SK-N-SH treated with all-trans-retinoic acid at 6 μM for 48 hours (cell line): Measurements from ENCODE around the gene EPB41.
A peak's percentile ranks its signal among the peaks of the same experiment; 100 is the strongest.

ENCODE experiments used
- ATAC-seq: fragments of 200-7000 bp; cut with Tn5 transposase; 3 replicates; pipeline ENCODE4 v1.9.1; 2020; ENCODE audit warnings: mild to moderate bottlenecking, moderate library complexity
- ARNTL ChIP-seq: fragments of 450-650 bp; formaldehyde crosslinking; IDR thresholded peaks from 2 replicates; pipeline ENCODE4 v1.5.0; 2020; ENCODE audit warnings: low read depth, mild to moderate bottlenecking, moderate library complexity, borderline replicate concordance
- BACH2 ChIP-seq: fragments of 250-450 bp; sonication (Bioruptor Pico); IDR thresholded peaks from 2 replicates; pipeline ENCODE4 v1.9.0; 2021; ENCODE audit warnings: mild to moderate bottlenecking, borderline replicate concordance
- CSDC2 ChIP-seq: fragments of 250-450 bp; sonication (Bioruptor Pico); IDR thresholded peaks from 2 replicates; pipeline ENCODE4 v1.5.0; 2020; ENCODE audit warnings: mild to moderate bottlenecking, moderate library complexity
- ESRRG ChIP-seq: fragments of 250-450 bp; sonication (Bioruptor Pico); IDR thresholded peaks from 2 replicates; pipeline ENCODE4 v1.6.1; 2021; ENCODE audit warnings: mild to moderate bottlenecking
- GLIS3 ChIP-seq: fragments of 250-450 bp; sonication (Bioruptor Pico); IDR thresholded peaks from 2 replicates; pipeline ENCODE4 v1.5.0; 2020; ENCODE audit warnings: mild to moderate bottlenecking, moderate library complexity
- ISL1 ChIP-seq: fragments of 250-450 bp; sonication (Bioruptor Pico); IDR thresholded peaks from 2 replicates; pipeline ENCODE4 v2.1.2; 2022; ENCODE audit warnings: mild to moderate bottlenecking, moderate library complexity
- OSR1 ChIP-seq: fragments of 250-450 bp; sonication (Bioruptor Pico); IDR thresholded peaks from 2 replicates; pipeline ENCODE4 v1.8.0; 2022; ENCODE audit warnings: moderate library complexity, mild to moderate bottlenecking, inconsistent platforms
- RARB ChIP-seq: fragments of 250-450 bp; sonication (Bioruptor Pico); IDR thresholded peaks from 2 replicates; pipeline ENCODE4 v1.8.0; 2021; ENCODE audit warnings: mild to moderate bottlenecking, moderate library complexity
- SNAI2 ChIP-seq: fragments of 250-450 bp; sonication (Bioruptor Pico); IDR thresholded peaks from 2 replicates; pipeline ENCODE4 v1.5.0; 2020; ENCODE audit warnings: mild to moderate bottlenecking, moderate library complexity
- TCF4 ChIP-seq: fragments of 250-450 bp; sonication (Bioruptor Pico); IDR thresholded peaks from 2 replicates; pipeline ENCODE4 v1.8.0; 2021; ENCODE audit warnings: mild to moderate bottlenecking, moderate library complexity, borderline replicate concordance
- ZC3H10 ChIP-seq: fragments of 250-450 bp; sonication (Bioruptor Pico); IDR thresholded peaks from 2 replicates; pipeline ENCODE4 v1.5.1; 2021; ENCODE audit warnings: mild to moderate bottlenecking, moderate library complexity
- ZFP3 ChIP-seq: fragments of 250-450 bp; sonication (Bioruptor Pico); IDR thresholded peaks from 2 replicates; pipeline ENCODE4 v1.5.0; 2020; ENCODE audit warnings: mild to moderate bottlenecking, moderate library complexity
- ZFP30 ChIP-seq: fragments of 450-650 bp; formaldehyde crosslinking; IDR thresholded peaks from 2 replicates; pipeline ENCODE4 v1.5.0; 2022; ENCODE audit warnings: mild to moderate bottlenecking, moderate library complexity
- ZNF565 ChIP-seq: fragments of 450-650 bp; formaldehyde crosslinking; conservative IDR thresholded peaks from 2 replicates; pipeline ENCODE4 v1.5.0; 2020; ENCODE audit warnings: low read depth, mild to moderate bottlenecking, moderate library complexity
- ZNF70 ChIP-seq: fragments of 450-650 bp; formaldehyde crosslinking; IDR thresholded peaks from 2 replicates; pipeline ENCODE4 v1.5.0; 2020; ENCODE audit warnings: mild to moderate bottlenecking, moderate library complexity
- ZNF8 ChIP-seq: fragments of 450-650 bp; formaldehyde crosslinking; IDR thresholded peaks from 2 replicates; pipeline ENCODE4 v1.5.0; 2020; ENCODE audit warnings: mild to moderate bottlenecking, moderate library complexity
- TF ChIP-seq, protein P1 (sequence below): fragments of 250-450 bp; sonication (Bioruptor Pico); IDR thresholded peaks from 2 replicates; pipeline ENCODE4 v1.8.0; 2020; ENCODE audit warnings: mild to moderate bottlenecking, moderate library complexity, borderline replicate concordance
- TF ChIP-seq, protein P2 (sequence below): fragments of 250-450 bp; sonication (Bioruptor Pico); IDR thresholded peaks from 2 replicates; pipeline ENCODE4 v1.8.0; 2021; ENCODE audit warnings: low read depth, mild to moderate bottlenecking, moderate library complexity, borderline replicate concordance
- TF ChIP-seq, protein P3 (sequence below): fragments of 250-450 bp; sonication (Bioruptor Pico); IDR thresholded peaks from 2 replicates; pipeline ENCODE4 v1.5.0; 2020; ENCODE audit warnings: mild to moderate bottlenecking, moderate library complexity
- TF ChIP-seq, protein P4 (sequence below): fragments of 250-450 bp; sonication (Bioruptor Pico); IDR thresholded peaks from 2 replicates; pipeline ENCODE4 v1.5.1; 2020; ENCODE audit warnings: low read depth, mild to moderate bottlenecking, moderate library complexity

EPB41 gene

DNA sequence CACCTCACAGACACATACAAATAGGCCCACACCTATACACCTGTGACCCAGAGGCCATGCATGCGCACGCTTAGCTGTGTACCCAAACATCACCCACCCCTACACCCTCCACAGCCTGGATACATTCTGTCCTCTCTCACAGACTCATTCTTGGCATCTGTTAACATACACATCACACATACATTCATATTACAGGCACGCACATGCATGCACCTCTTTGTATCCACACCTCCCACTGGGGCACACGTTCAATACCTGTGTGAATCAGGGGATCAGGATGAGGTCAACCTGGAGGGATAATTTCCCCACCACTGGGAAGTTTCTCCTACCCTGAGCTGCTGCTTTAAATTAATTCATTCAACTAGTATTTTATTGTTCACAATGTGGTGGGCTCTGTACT, 35.6 kb upstream of the EPB41 start:
- TF ChIP-seq CSDC2 (CRISPR knock-in tag) = no peak
- no peak for TF ChIP-seq OSR1
- TF ChIP-seq, protein P1, sequence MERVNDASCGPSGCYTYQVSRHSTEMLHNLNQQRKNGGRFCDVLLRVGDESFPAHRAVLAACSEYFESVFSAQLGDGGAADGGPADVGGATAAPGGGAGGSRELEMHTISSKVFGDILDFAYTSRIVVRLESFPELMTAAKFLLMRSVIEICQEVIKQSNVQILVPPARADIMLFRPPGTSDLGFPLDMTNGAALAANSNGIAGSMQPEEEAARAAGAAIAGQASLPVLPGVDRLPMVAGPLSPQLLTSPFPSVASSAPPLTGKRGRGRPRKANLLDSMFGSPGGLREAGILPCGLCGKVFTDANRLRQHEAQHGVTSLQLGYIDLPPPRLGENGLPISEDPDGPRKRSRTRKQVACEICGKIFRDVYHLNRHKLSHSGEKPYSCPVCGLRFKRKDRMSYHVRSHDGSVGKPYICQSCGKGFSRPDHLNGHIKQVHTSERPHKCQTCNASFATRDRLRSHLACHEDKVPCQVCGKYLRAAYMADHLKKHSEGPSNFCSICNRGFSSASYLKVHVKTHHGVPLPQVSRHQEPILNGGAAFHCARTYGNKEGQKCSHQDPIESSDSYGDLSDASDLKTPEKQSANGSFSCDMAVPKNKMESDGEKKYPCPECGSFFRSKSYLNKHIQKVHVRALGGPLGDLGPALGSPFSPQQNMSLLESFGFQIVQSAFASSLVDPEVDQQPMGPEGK (CRISPR knock-in tag) = no peak
- no peak for TF ChIP-seq ZFP3 (CRISPR knock-in tag)
- TF ChIP-seq BACH2 (CRISPR knock-in tag) = no peak
- TF ChIP-seq ISL1 = no peak
- TF ChIP-seq, protein P2, sequence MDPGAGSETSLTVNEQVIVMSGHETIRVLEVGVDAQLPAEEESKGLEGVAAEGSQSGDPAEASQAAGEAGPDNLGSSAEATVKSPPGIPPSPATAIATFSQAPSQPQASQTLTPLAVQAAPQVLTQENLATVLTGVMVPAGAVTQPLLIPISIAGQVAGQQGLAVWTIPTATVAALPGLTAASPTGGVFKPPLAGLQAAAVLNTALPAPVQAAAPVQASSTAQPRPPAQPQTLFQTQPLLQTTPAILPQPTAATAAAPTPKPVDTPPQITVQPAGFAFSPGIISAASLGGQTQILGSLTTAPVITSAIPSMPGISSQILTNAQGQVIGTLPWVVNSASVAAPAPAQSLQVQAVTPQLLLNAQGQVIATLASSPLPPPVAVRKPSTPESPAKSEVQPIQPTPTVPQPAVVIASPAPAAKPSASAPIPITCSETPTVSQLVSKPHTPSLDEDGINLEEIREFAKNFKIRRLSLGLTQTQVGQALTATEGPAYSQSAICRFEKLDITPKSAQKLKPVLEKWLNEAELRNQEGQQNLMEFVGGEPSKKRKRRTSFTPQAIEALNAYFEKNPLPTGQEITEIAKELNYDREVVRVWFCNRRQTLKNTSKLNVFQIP (CRISPR knock-in tag) = no peak
- no peak for TF ChIP-seq GLIS3 (CRISPR knock-in tag)
- TF ChIP-seq, protein P3, sequence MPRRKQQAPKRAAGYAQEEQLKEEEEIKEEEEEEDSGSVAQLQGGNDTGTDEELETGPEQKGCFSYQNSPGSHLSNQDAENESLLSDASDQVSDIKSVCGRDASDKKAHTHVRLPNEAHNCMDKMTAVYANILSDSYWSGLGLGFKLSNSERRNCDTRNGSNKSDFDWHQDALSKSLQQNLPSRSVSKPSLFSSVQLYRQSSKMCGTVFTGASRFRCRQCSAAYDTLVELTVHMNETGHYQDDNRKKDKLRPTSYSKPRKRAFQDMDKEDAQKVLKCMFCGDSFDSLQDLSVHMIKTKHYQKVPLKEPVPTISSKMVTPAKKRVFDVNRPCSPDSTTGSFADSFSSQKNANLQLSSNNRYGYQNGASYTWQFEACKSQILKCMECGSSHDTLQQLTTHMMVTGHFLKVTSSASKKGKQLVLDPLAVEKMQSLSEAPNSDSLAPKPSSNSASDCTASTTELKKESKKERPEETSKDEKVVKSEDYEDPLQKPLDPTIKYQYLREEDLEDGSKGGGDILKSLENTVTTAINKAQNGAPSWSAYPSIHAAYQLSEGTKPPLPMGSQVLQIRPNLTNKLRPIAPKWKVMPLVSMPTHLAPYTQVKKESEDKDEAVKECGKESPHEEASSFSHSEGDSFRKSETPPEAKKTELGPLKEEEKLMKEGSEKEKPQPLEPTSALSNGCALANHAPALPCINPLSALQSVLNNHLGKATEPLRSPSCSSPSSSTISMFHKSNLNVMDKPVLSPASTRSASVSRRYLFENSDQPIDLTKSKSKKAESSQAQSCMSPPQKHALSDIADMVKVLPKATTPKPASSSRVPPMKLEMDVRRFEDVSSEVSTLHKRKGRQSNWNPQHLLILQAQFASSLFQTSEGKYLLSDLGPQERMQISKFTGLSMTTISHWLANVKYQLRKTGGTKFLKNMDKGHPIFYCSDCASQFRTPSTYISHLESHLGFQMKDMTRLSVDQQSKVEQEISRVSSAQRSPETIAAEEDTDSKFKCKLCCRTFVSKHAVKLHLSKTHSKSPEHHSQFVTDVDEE (CRISPR knock-in tag) = no peak
- no peak for TF ChIP-seq ZNF70
- TF ChIP-seq ESRRG (CRISPR knock-in tag) = no peak
- no peak for TF ChIP-seq ZC3H10 (CRISPR knock-in tag)
- no peak for TF ChIP-seq RARB (CRISPR knock-in tag)
- TF ChIP-seq TCF4 = no peak
- no peak for TF ChIP-seq ZFP30 (CRISPR knock-in tag)
- no peak for TF ChIP-seq ZNF565 (CRISPR knock-in tag)
- no peak for TF ChIP-seq ZNF8 (CRISPR knock-in tag)
- no peak for TF ChIP-seq ARNTL (CRISPR knock-in tag)
- no peak for TF ChIP-seq SNAI2
- TF ChIP-seq, protein P4, sequence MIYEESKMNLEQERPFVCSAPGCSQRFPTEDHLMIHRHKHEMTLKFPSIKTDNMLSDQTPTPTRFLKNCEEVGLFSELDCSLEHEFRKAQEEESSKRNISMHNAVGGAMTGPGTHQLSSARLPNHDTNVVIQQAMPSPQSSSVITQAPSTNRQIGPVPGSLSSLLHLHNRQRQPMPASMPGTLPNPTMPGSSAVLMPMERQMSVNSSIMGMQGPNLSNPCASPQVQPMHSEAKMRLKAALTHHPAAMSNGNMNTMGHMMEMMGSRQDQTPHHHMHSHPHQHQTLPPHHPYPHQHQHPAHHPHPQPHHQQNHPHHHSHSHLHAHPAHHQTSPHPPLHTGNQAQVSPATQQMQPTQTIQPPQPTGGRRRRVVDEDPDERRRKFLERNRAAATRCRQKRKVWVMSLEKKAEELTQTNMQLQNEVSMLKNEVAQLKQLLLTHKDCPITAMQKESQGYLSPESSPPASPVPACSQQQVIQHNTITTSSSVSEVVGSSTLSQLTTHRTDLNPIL (CRISPR knock-in tag) = no peak
- ATAC-seq = no peak

DNA sequence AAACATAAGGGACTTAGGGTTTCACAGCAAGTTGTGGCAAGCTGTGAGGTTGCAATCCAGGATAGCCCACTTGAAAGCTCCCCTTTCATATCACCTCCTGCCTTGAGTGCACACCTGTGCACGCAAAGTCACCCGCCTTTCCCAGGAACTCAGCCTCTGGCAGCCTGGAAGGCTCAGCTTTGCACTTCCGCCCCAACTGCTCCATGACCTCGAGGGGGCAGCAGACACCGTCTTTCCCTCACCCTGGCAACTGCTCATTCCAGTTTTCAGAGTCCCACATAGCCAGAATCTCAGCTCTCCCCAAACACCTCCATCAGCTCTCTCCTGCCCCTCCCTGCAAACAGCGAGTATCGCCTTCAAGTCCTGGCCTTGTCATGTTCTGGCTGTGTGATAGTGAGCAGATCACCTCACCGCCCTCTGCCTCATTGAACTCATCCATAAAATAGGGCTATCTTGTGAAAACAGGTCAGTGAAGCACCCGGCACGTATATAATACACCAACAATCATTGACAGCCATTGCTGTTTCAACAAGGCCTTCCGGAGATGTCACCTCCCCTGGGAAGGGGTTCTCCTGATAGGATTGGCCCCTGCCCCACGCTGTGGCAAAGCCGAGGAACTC, 32.2 kb upstream of the EPB41 start:
- peak; percentile 83 for ATAC-seq
- 0 out of 2 replicates have a peak, but pooled peaks have one; percentile 43 for TF ChIP-seq ZNF70
- TF ChIP-seq ZNF8 (CRISPR knock-in tag) = no peak
- TF ChIP-seq, all 23 proteins: peak for 1

DNA sequence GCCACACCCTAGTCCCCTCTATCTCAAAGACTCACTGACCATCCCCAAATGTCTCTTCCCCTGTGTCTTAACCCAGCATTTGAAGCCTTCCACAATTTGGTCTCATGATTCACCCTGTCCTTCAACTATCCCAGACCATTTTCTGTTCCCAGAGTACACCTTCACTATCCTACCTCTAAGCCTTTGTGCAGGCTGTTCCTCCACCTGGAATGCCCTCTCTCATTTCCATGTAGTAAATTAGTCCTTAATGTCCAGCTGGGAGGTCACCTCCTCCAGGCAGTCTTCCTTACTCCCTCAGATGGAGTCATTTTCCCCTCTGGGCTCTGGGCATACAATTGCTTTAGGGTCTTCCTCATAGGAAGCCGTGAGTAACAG, 31.1 kb upstream of the EPB41 start:
- TF ChIP-seq, protein P3 (CRISPR knock-in tag) = no peak
- no peak for TF ChIP-seq TCF4
- TF ChIP-seq, all 23 proteins: peak for 0
- no peak for ATAC-seq
